CD4-positive, alpha-beta memory T cell (primary cell): Measurements from ENCODE around the gene NRXN3. TPM values are rescaled to one million over a fixed set of nuclear protein-coding genes. Genes with fewer than 3 reads are reported as not detected.
A peak's percentile ranks its signal among the peaks of the same experiment; 100 is the strongest.

Experiments used
- CTCF ChIA-PET: fragments of 350-600 bp; sonication (Branson Sonifier 250); formaldehyde crosslinking; loops from one replicate; lab custom pipeline; 2021; ENCODE audit warnings: inconsistent platforms; ENCODE audit not compliant: partially characterized antibody; lab: Charles Lee
- POLR2A ChIA-PET: fragments of 350-600 bp; sonication (Branson Sonifier 250); formaldehyde crosslinking; loops from one replicate; lab custom pipeline; 2021; ENCODE audit not compliant: partially characterized antibody; lab: Charles Lee
- DNase-seq, 5 donors: peaks; one replicate each; pipeline versions ENCODE4 v3.0.0 to v3.0.0-alpha.2; 2020 to 2022; ENCODE audit warnings: mixed read lengths in 1 of 5
- H3K27ac ChIP-seq: one replicate; pipeline ENCODE4 v1.7.0; 2013; ENCODE audit warnings: low read depth, low read length
- H3K27me3 ChIP-seq: 2 replicates; pipeline ENCODE4 v1.7.0; 2013; ENCODE audit warnings: mild to moderate bottlenecking, low read length, moderate library complexity; ENCODE audit not compliant: insufficient read depth
- H3K36me3 ChIP-seq: 2 replicates; pipeline ENCODE4 v1.7.0; 2013; ENCODE audit warnings: mild to moderate bottlenecking, low read length, moderate library complexity; ENCODE audit not compliant: insufficient read depth
- H3K4me1 ChIP-seq: 2 replicates; pipeline ENCODE4 v1.7.0; 2013; ENCODE audit warnings: mild to moderate bottlenecking, low read length, moderate library complexity; ENCODE audit not compliant: insufficient read depth
- H3K4me3 ChIP-seq, 2 donors: one replicate each; pipeline ENCODE4 v1.7.0; 2013; ENCODE audit warnings: low read length in 2 of 2, mild to moderate bottlenecking in 1 of 2
- H3K9me3 ChIP-seq, 2 donors: one replicate each; pipeline ENCODE4 v1.7.0; 2013; ENCODE audit warnings: low read length in 2 of 2, control low read depth in 1 of 2; ENCODE audit not compliant: control insufficient read depth in 1 of 2
- H3K27ac Mint-ChIP-seq, 7 donors: one replicate each; pipeline ENCODE4 v1.8.0; 2020 to 2021; ENCODE audit warnings: mixed read lengths in 7 of 7, mild to moderate bottlenecking in 6 of 7, inconsistent platforms in 3 of 7, moderate library complexity in 3 of 7
- H3K27me3 Mint-ChIP-seq, 2 donors: one replicate each; pipeline ENCODE4 v1.8.0; 2020 to 2021; ENCODE audit warnings: mixed read lengths in 2 of 2
- H3K36me3 Mint-ChIP-seq, 2 donors: one replicate each; pipeline ENCODE4 v1.8.0; 2020 to 2021; ENCODE audit warnings: mixed read lengths in 2 of 2, inconsistent platforms in 1 of 2, mild to moderate bottlenecking in 1 of 2
- H3K4me1 Mint-ChIP-seq, 4 donors: one replicate each; pipeline ENCODE4 v1.8.0; 2020 to 2021; ENCODE audit warnings: mixed read lengths in 4 of 4, mild to moderate bottlenecking in 1 of 4
- H3K4me3 Mint-ChIP-seq, 8 donors: one replicate each; pipeline ENCODE4 v1.8.0; 2020 to 2021; ENCODE audit warnings: mixed read lengths in 8 of 8, mild to moderate bottlenecking in 7 of 8, moderate library complexity in 6 of 8, inconsistent platforms in 3 of 8
- H3K9me3 Mint-ChIP-seq, 8 donors: one replicate each; pipeline ENCODE4 v1.8.0; 2020 to 2021; ENCODE audit warnings: mixed read lengths in 8 of 8, mild to moderate bottlenecking in 5 of 8, inconsistent platforms in 3 of 8, moderate library complexity in 1 of 8
- intact Hi-C: fragments of 100-400 bp; cut with micrococcal nuclease; formaldehyde crosslinking; loops from one replicate; pipeline ENCODE4 v1.15.1; 2023
- polyA plus RNA-seq, 2 donors: library from polyadenylated mRNA; unstranded; fragments of 300-500 nt; fragmentation: Illumina TruSeq; gene quantifications; one replicate each; pipeline ENCODE4 v1.2.3, GENCODE V29; 2021
- total RNA-seq, 2 experiments: library from RNA; stranded (reverse); gene quantifications; one replicate each; pipeline ENCODE4 v1.2.3, GENCODE V29; 2021

Gene NRXN3
- total and polyA plus RNA-seq, 4 experiments from 2014 or later: not detected

GRCh38 chr14:78220273-78220672 is 50.1 kb downstream of the NRXN3 start:
- intact Hi-C loops: no loop called here
- no peak overlapping the region for H3K4me3 ChIP-seq
- no peaks in the 10 kb centered on the region for H3K4me1 ChIP-seq
- H3K27me3 ChIP-seq: no peaks in the 10 kb centered on the region
- ChIA-PET CTCF (no interaction called here), POLR2A (no interaction called here)
- H3K9me3 Mint-ChIP-seq: peaks cover 0 to 3% (median 0%) of the 10 kb centered on the region in 8 donors
- no peaks in the 10 kb centered on the region for H3K36me3 ChIP-seq
- H3K36me3 Mint-ChIP-seq: no peaks in the 10 kb centered on the region
- no peaks in the 10 kb centered on the region for H3K9me3 ChIP-seq
- DNase-seq: no peak
- H3K27me3 Mint-ChIP-seq: no peaks in the 10 kb centered on the region
- H3K27ac Mint-ChIP-seq: no peak overlapping the region
- no peak overlapping the region for H3K4me3 Mint-ChIP-seq
- H3K4me1 Mint-ChIP-seq: no peaks in the 10 kb centered on the region
- no peak overlapping the region for H3K27ac ChIP-seq

GRCh38 chr14:78222746-78223145 is 52.6 kb downstream of the NRXN3 start:
- H3K36me3 ChIP-seq: no peaks in the 10 kb centered on the region

GRCh38 chr14:78227248-78228077 is 57.3 kb downstream of the NRXN3 start:
- H3K27me3 Mint-ChIP-seq: peaks cover 0 to 2% of the 10 kb centered on the region in 2 donors
- no peaks in the 10 kb centered on the region for H3K9me3 ChIP-seq
- H3K27ac Mint-ChIP-seq: no peak overlapping the region
- no peaks in the 10 kb centered on the region for H3K27me3 ChIP-seq
- H3K4me3 Mint-ChIP-seq: no peak overlapping the region
- H3K9me3 Mint-ChIP-seq: peaks cover 0 to 6% (median 0%) of the 10 kb centered on the region in 8 donors
- no peak for DNase-seq
- H3K27ac ChIP-seq: no peak overlapping the region
- no peak overlapping the region for H3K4me3 ChIP-seq
- H3K36me3 ChIP-seq: no peaks in the 10 kb centered on the region
- no peaks in the 10 kb centered on the region for H3K4me1 ChIP-seq
- ChIA-PET CTCF (no interaction called here), POLR2A (no interaction called here)
- no peaks in the 10 kb centered on the region for H3K4me1 Mint-ChIP-seq
- intact Hi-C loops: no loop called here
- no peaks in the 10 kb centered on the region for H3K36me3 Mint-ChIP-seq

More at GRCh38 chr14:78222746-78223145, 52.6 kb downstream of the NRXN3 start:
- Mint-ChIP-seq H3K36me3 (no peaks in the 10 kb centered on the region), H3K9me3 (peaks cover 0 to 7% (median 1%) of the 10 kb centered on the region in 8 donors), H3K27ac (no peak overlapping the region), H3K4me1 (no peaks in the 10 kb centered on the region), H3K27me3 (peaks cover 0 to under 1% of the 10 kb centered on the region in 2 donors), H3K4me3 (no peak overlapping the region)
- ChIA-PET POLR2A (no interaction called here), CTCF (no interaction called here)
- DNase-seq: no peak
- no peaks in the 10 kb centered on the region for H3K4me1 ChIP-seq
- H3K27me3 ChIP-seq: no peaks in the 10 kb centered on the region
- no peak overlapping the region for H3K27ac ChIP-seq
- H3K4me3 ChIP-seq: no peak overlapping the region
- intact Hi-C loops: no loop called here
- H3K9me3 ChIP-seq: no peaks in the 10 kb centered on the region

GRCh38 chr14:78228702-78229327 is 58.6 kb downstream of the NRXN3 start:
- no peaks in the 10 kb centered on the region for H3K36me3 Mint-ChIP-seq

GRCh38 chr14:78232231-78233000 is 62.2 kb downstream of the NRXN3 start:
- no peak for DNase-seq
- Histone ChIP-seq H3K4me1 (no peaks in the 10 kb centered on the region), H3K4me3 (no peak overlapping the region), H3K27me3 (no peaks in the 10 kb centered on the region), H3K36me3 (no peaks in the 10 kb centered on the region), H3K9me3 (no peaks in the 10 kb centered on the region), H3K27ac (no peak overlapping the region)
- peaks cover 1 to 2% of the 10 kb centered on the region in 2 donors for H3K27me3 Mint-ChIP-seq
- no peak overlapping the region for H3K27ac Mint-ChIP-seq
- intact Hi-C loops: no loop called here
- H3K4me1 Mint-ChIP-seq: no peaks in the 10 kb centered on the region
- CTCF ChIA-PET: no interaction called here
- no peak overlapping the region for H3K4me3 Mint-ChIP-seq
- H3K9me3 Mint-ChIP-seq: peaks cover 0 to 2% (median 0%) of the 10 kb centered on the region in 8 donors
- no peaks in the 10 kb centered on the region for H3K36me3 Mint-ChIP-seq
- POLR2A ChIA-PET: no interaction called here

More at GRCh38 chr14:78228702-78229327, 58.6 kb downstream of the NRXN3 start:
- Mint-ChIP-seq H3K27me3 (peaks cover 0 to 2% of the 10 kb centered on the region in 2 donors), H3K4me3 (no peak overlapping the region), H3K27ac (no peak overlapping the region), H3K4me1 (no peaks in the 10 kb centered on the region), H3K9me3 (peaks cover 0 to 6% (median 1%) of the 10 kb centered on the region in 8 donors)
- Histone ChIP-seq H3K4me1 (no peaks in the 10 kb centered on the region), H3K36me3 (no peaks in the 10 kb centered on the region), H3K27ac (no peak overlapping the region), H3K4me3 (no peak overlapping the region), H3K27me3 (no peaks in the 10 kb centered on the region), H3K9me3 (no peaks in the 10 kb centered on the region)
- intact Hi-C loops: no loop called here
- DNase-seq: no peak
- ChIA-PET CTCF (interaction anchor here (0.6 kb wide), 1 partner anchor 324 kb away, joined by 3 read pairs; no protein-coding TSS in a partner anchor), POLR2A (no interaction called here)

GRCh38 chr14:78238141-78238540 is 68.0 kb downstream of the NRXN3 start:
- H3K9me3 ChIP-seq: no peaks in the 10 kb centered on the region
- H3K4me3 ChIP-seq: no peak overlapping the region
- Mint-ChIP-seq H3K36me3 (no peaks in the 10 kb centered on the region), H3K4me3 (no peak overlapping the region), H3K27ac (peak overlapping the region in 1 of 7 donors; percentile 64), H3K4me1 (no peaks in the 10 kb centered on the region), H3K9me3 (peaks cover 0 to 2% (median 0%) of the 10 kb centered on the region in 8 donors), H3K27me3 (peaks cover 0 to 1% of the 10 kb centered on the region in 2 donors)
- ChIA-PET POLR2A (no interaction called here), CTCF (no interaction called here)
- no peaks in the 10 kb centered on the region for H3K4me1 ChIP-seq
- no peak for DNase-seq
- intact Hi-C loops: no loop called here
- H3K27ac ChIP-seq: no peak overlapping the region
- H3K36me3 ChIP-seq: no peaks in the 10 kb centered on the region
- H3K27me3 ChIP-seq: no peaks in the 10 kb centered on the region

- Mint-ChIP-seq H3K27ac (no peak overlapping the region), H3K4me1 (no peaks in the 10 kb centered on the region), H3K9me3 (no peaks in the 10 kb centered on the region), H3K27me3 (peaks cover 0 to under 1% of the 10 kb centered on the region in 2 donors), H3K4me3 (no peak overlapping the region), H3K36me3 (no peaks in the 10 kb centered on the region)
- Histone ChIP-seq H3K27me3 (no peaks in the 10 kb centered on the region), H3K9me3 (no peaks in the 10 kb centered on the region), H3K4me3 (no peak overlapping the region), H3K36me3 (no peaks in the 10 kb centered on the region), H3K27ac (no peak overlapping the region), H3K4me1 (no peaks in the 10 kb centered on the region)
- ChIA-PET POLR2A (no interaction called here), CTCF (no interaction called here)
- intact Hi-C loops: no loop called here
- DNase-seq: no peak
These were observed 70.4 kb downstream of the NRXN3 start for GRCh38 chr14:78240567-78240966.
